ENCODE measurements around the gene TMEM100. TPM values are rescaled to one million over a fixed set of nuclear protein-coding genes. Genes with fewer than 3 reads are reported as not detected.

Gene TMEM100
- total and polyA plus RNA-seq, 2 of the 8 experiments (the other 6 are each of a cell fraction or from before 2014, with no cell fraction given) = 0.36 to 0.48 TPM

GRCh38 chr17:55750750-55751657 is 28.3 kb upstream of the TMEM100 start, which contains the start of gene PCTP (continued):
- TF ChIP-seq GTF2F1 (IDR thresholded peaks at IDR 0.05; ENCODE audit: borderline replicate concordance, low read depth, low read length) = 0 out of 2 replicates have a peak, but pooled peaks have one; percentile 39
- no peak for TF ChIP-seq TEAD4 (IDR thresholded peaks at IDR 0.05; ENCODE audit: low read depth, low read length)
- TF ChIP-seq ZNF274 (IDR thresholded peaks at IDR 0.05; ENCODE audit: borderline replicate concordance, extremely low read depth, low read length) = no peak

Measured in H1 (cell line).